ENCODE results near the gene PTGS1. TPM values are rescaled to one million over a fixed set of nuclear protein-coding genes. Genes with fewer than 3 reads are reported as not detected.
A peak's percentile ranks its signal among the peaks of the same experiment; 100 is the strongest.

The PTGS1 gene
- total and polyA plus RNA-seq, 2 of the 13 experiments (the other 11 are each of a cell fraction or from before 2014, with no cell fraction given) = 0.07 to 0.08 TPM

DNA sequence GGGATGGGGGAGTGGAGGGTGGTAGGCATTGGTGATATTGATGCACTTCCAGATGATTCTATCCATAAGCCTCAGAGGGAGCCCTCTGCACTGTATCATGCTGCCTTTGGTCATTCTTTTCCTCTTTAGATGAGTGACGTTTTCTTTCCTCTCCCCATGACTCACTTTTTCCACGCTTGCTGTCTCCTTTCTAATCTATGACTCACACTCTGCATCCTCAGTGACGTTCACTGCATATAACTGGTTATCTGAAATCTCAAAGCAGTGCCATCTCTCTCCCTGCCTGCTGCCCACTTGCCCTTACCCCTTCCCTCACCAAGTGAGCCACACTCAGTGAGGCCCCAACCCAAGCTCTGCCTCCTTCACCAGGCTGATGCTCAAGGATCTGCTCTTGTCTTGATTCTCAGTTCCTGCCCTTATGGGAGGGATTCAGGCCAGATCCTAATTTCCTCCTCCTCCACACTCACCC is 31.6 kb downstream of the PTGS1 start:
- FAIRE-seq (no peak), ATAC-seq (no peak), DNase-seq (ENCODE audit: low spot score) (peak; percentile 27)
- POLR2A ChIA-PET = no interaction called here
- Histone ChIP-seq H3K9ac (ENCODE audit: insufficient read depth, low read depth, low read length) (no peak overlapping the region), H3K79me2 (ENCODE audit: insufficient read depth, low read length) (no peaks in the 10 kb centered on the region), H3K4me1 (ENCODE audit: insufficient read depth, low read length) (no peaks in the 10 kb centered on the region), H3K36me3 (replicated peaks in 1 of 2; ENCODE audit: control insufficient read depth in 1 of 2, insufficient read depth in 2 of 2, low read length in 2 of 2) (no peaks in the 10 kb centered on the region), H3K4me3 (replicated peaks in 1 of 3; ENCODE audit: insufficient read depth in 1 of 3, low read depth in 2 of 3, low read length in 3 of 3) (no peak overlapping the region), H3K27ac (ENCODE audit: extremely low read length, insufficient read depth, low read length) (no peak overlapping the region), H3K9me3 (ENCODE audit: low read length) (no peaks in the 10 kb centered on the region), H3K27me3 (ENCODE audit: control insufficient read depth in 1 of 2, insufficient read depth in 2 of 2, low read length in 2 of 2) (0 out of 5 replicates have a peak, but pooled peaks cover 0 to 1% of the 10 kb centered on the region in 2 experiments), H2AFZ (ENCODE audit: low read length) (no peak overlapping the region), H3K4me2 (ENCODE audit: low read depth, low read length) (no peak overlapping the region), H4K20me1 (ENCODE audit: insufficient read depth, low read length) (no peaks in the 10 kb centered on the region)
- BruUV-seq (replicated peaks) = no TSS peak
- 4% methylated on average over 3 of the region's 3 CpGs for WGBS (ENCODE audit: low lambda C conversion rate)
- intact Hi-C loops (cut with micrococcal nuclease; ENCODE audit: unreplicated experiment) (no loop called here), in situ Hi-C loops (cut with HindIII; ENCODE audit: extremely low pct_ligation_motif_present, low pct_unique_long_range_greater_than_20kb) (no loop called here)
- TF ChIP-seq, protein P1, sequence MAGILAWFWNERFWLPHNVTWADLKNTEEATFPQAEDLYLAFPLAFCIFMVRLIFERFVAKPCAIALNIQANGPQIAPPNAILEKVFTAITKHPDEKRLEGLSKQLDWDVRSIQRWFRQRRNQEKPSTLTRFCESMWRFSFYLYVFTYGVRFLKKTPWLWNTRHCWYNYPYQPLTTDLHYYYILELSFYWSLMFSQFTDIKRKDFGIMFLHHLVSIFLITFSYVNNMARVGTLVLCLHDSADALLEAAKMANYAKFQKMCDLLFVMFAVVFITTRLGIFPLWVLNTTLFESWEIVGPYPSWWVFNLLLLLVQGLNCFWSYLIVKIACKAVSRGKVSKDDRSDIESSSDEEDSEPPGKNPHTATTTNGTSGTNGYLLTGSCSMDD (CRISPR knock-in tag; IDR thresholded peaks at IDR 0.05) = no peak
- peak; percentile 64; the same call in 1 of the 2 replicates for TF ChIP-seq ZBTB21 (CRISPR knock-in tag; IDR thresholded peaks at IDR 0.05)
- no peak for TF ChIP-seq FOSL1 (CRISPR knock-in tag; IDR thresholded peaks at IDR 0.05; ENCODE audit: borderline replicate concordance)
- TF ChIP-seq ZNF143 (CRISPR knock-in tag; IDR thresholded peaks at IDR 0.05) = no peak
- no peak for TF ChIP-seq HDAC6 (IDR thresholded peaks at IDR 0.05; ENCODE audit: low read depth, low read length)
- TF ChIP-seq RFXANK (CRISPR knock-in tag; IDR thresholded peaks at IDR 0.05) = no peak
- no peak for TF ChIP-seq NFIB (CRISPR knock-in tag; IDR thresholded peaks at IDR 0.05; ENCODE audit: borderline replicate concordance)
- peak; percentile 85 for TF ChIP-seq CREB1 (IDR thresholded peaks at IDR 0.05)
- TF ChIP-seq CREB1 (CRISPR knock-in tag; IDR thresholded peaks at IDR 0.05) = no peak
- TF ChIP-seq, protein P2, sequence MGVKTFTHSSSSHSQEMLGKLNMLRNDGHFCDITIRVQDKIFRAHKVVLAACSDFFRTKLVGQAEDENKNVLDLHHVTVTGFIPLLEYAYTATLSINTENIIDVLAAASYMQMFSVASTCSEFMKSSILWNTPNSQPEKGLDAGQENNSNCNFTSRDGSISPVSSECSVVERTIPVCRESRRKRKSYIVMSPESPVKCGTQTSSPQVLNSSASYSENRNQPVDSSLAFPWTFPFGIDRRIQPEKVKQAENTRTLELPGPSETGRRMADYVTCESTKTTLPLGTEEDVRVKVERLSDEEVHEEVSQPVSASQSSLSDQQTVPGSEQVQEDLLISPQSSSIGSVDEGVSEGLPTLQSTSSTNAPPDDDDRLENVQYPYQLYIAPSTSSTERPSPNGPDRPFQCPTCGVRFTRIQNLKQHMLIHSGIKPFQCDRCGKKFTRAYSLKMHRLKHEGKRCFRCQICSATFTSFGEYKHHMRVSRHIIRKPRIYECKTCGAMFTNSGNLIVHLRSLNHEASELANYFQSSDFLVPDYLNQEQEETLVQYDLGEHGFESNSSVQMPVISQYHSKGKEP (CRISPR knock-in tag; IDR thresholded peaks at IDR 0.05) = no peak
- no peak for TF ChIP-seq ZNF569 (CRISPR knock-in tag; IDR thresholded peaks at IDR 0.05; ENCODE audit: borderline replicate concordance)
- TF ChIP-seq CEBPB (IDR thresholded peaks at IDR 0.05; ENCODE audit: borderline replicate concordance, low read depth, low read length) = no peak
- TF ChIP-seq, protein P3, sequence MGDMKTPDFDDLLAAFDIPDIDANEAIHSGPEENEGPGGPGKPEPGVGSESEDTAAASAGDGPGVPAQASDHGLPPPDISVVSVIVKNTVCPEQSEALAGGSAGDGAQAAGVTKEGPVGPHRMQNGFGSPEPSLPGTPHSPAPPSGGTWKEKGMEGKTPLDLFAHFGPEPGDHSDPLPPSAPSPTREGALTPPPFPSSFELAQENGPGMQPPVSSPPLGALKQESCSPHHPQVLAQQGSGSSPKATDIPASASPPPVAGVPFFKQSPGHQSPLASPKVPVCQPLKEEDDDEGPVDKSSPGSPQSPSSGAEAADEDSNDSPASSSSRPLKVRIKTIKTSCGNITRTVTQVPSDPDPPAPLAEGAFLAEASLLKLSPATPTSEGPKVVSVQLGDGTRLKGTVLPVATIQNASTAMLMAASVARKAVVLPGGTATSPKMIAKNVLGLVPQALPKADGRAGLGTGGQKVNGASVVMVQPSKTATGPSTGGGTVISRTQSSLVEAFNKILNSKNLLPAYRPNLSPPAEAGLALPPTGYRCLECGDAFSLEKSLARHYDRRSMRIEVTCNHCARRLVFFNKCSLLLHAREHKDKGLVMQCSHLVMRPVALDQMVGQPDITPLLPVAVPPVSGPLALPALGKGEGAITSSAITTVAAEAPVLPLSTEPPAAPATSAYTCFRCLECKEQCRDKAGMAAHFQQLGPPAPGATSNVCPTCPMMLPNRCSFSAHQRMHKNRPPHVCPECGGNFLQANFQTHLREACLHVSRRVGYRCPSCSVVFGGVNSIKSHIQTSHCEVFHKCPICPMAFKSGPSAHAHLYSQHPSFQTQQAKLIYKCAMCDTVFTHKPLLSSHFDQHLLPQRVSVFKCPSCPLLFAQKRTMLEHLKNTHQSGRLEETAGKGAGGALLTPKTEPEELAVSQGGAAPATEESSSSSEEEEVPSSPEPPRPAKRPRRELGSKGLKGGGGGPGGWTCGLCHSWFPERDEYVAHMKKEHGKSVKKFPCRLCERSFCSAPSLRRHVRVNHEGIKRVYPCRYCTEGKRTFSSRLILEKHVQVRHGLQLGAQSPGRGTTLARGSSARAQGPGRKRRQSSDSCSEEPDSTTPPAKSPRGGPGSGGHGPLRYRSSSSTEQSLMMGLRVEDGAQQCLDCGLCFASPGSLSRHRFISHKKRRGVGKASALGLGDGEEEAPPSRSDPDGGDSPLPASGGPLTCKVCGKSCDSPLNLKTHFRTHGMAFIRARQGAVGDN (CRISPR knock-in tag; IDR thresholded peaks at IDR 0.05) = no peak
- TF ChIP-seq FOSL2 (CRISPR knock-in tag; IDR thresholded peaks at IDR 0.05) = 0 out of 2 replicates have a peak, but pooled peaks have one; percentile 32
- TF ChIP-seq, protein P4, sequence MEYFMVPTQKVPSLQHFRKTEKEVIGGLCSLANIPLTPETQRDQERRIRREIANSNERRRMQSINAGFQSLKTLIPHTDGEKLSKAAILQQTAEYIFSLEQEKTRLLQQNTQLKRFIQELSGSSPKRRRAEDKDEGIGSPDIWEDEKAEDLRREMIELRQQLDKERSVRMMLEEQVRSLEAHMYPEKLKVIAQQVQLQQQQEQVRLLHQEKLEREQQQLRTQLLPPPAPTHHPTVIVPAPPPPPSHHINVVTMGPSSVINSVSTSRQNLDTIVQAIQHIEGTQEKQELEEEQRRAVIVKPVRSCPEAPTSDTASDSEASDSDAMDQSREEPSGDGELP (IDR thresholded peaks at IDR 0.05; ENCODE audit: borderline replicate concordance, low read depth) = no peak
- TF ChIP-seq ATF1 (CRISPR knock-in tag; IDR thresholded peaks at IDR 0.05) = no peak
- CTCF ChIA-PET (ENCODE audit: low intra/inter-chr PET ratio, low total read pairs) = no interaction called here

Data from HepG2 (cell line).